Measurements from ENCODE around the gene UPB1.

The UPB1 gene

DNA sequence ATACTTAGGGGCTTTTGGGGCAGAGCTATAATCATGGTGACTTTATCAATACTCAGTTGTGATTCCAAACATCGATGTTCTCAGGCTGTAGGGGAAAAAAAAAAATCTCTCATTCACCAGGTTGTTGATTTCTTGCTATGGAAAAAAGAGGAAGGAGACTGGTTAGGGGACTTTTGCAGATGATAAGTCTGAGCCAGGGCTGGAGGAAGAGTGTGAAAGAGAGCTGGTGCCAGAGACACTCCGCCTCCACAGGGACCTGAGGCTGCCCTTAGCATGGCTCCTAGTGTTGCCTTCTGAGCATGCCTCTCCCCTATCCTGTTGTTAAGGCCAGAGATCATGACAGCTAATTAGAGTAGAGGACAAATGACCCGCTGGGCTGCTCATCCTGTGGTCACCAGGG lies 16.9 kb downstream of the UPB1 start:
- H3K4me3 ChIP-seq (ENCODE audit: low read depth, low read length): no peak overlapping the region
- DNase-seq (ENCODE audit: low read depth): no peak
- TF ChIP-seq, protein P1, sequence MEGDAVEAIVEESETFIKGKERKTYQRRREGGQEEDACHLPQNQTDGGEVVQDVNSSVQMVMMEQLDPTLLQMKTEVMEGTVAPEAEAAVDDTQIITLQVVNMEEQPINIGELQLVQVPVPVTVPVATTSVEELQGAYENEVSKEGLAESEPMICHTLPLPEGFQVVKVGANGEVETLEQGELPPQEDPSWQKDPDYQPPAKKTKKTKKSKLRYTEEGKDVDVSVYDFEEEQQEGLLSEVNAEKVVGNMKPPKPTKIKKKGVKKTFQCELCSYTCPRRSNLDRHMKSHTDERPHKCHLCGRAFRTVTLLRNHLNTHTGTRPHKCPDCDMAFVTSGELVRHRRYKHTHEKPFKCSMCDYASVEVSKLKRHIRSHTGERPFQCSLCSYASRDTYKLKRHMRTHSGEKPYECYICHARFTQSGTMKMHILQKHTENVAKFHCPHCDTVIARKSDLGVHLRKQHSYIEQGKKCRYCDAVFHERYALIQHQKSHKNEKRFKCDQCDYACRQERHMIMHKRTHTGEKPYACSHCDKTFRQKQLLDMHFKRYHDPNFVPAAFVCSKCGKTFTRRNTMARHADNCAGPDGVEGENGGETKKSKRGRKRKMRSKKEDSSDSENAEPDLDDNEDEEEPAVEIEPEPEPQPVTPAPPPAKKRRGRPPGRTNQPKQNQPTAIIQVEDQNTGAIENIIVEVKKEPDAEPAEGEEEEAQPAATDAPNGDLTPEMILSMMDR (IDR thresholded peaks at IDR 0.05; ENCODE audit: low read depth, low read length, missing control alignments): no peak
- in situ Hi-C loops (cut with HindIII; ENCODE audit: low sequenced_read_pairs): loop anchor here (5.0 kb wide), 1 partner anchor 70 kb away; no protein-coding TSS in a partner anchor

GRCh38 chr22:24513378-24514240 lies 18.5 kb downstream of the UPB1 start:
- DNase-seq (ENCODE audit: low read depth): no peak
- in situ Hi-C loops (cut with HindIII; ENCODE audit: low sequenced_read_pairs): loop anchor here (5.0 kb wide), 1 partner anchor 71 kb away; no protein-coding TSS in a partner anchor
- no peak overlapping the region for H3K4me3 ChIP-seq (ENCODE audit: low read depth, low read length)
- TF ChIP-seq, protein P1 (IDR thresholded peaks at IDR 0.05; ENCODE audit: low read depth, low read length, missing control alignments): no peak

DNA sequence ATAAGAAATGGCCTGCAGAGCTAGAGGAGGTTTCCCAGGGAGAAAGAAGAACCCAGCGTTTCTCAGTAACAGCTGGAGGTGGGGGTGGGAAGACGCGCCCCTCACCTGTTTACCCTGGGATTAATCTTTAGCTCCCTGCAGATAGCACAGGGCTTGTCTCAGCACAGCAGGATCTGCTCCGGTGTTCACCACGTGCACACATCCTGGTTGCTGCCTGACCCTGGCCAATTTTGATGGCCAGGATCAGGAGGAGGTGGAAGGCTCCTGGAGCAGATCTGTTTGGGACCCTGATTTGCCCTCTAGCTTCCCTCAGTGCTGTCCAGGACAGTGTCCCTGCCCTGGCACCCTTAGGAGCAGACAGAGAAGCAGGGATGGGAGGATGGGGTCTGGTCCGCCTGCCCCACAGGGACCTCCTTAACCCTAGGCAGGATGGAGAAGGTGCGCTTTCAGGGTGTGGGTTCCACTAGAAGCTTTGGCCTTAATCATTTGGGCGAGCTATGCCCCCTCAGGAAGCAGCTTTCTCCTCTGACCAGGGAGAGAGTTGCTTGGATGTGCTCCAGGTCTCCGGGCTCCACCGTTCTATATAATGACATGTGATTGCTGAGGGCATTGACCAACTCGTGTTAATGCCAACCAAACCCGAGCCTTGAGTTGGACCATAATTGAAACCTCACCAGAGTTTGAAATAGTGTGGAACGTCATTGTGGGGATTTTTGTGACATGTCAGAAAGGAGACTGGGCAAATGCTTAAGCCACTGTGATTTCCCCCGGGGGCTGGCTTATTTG lies 19.3 kb downstream of the UPB1 start:
- no peak for DNase-seq (ENCODE audit: low read depth)
- H3K4me3 ChIP-seq (ENCODE audit: low read depth, low read length): no peak overlapping the region
- in situ Hi-C loops (cut with HindIII; ENCODE audit: low sequenced_read_pairs): loop anchor here (5.0 kb wide), 1 partner anchor 72 kb away; no protein-coding TSS in a partner anchor
- TF ChIP-seq, protein P1 (IDR thresholded peaks at IDR 0.05; ENCODE audit: low read depth, low read length, missing control alignments): no peak

DNA sequence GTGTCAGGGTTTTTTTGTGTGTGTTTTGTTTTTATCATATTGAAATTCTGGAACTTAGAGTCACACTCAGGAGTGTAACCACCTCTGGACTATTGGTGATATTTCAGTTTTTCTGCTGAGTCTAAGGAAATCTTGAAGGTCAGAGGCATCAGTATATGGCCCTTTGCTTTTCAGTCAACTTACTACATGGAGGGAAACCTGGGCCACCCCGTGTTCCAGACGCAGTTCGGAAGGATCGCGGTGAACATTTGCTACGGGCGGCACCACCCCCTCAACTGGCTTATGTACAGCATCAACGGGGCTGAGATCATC lies 19.9 kb downstream of the UPB1 start:
- no peak overlapping the region for H3K4me3 ChIP-seq (ENCODE audit: low read depth, low read length)
- in situ Hi-C loops (cut with HindIII; ENCODE audit: low sequenced_read_pairs): no loop called here
- DNase-seq (ENCODE audit: low read depth): no peak
- TF ChIP-seq, protein P1 (IDR thresholded peaks at IDR 0.05; ENCODE audit: low read depth, low read length, missing control alignments): no peak

GRCh38 chr22:24516301-24516737 lies 21.2 kb downstream of the UPB1 start:
- H3K4me3 ChIP-seq (ENCODE audit: low read depth, low read length): no peak overlapping the region
- in situ Hi-C loops (cut with HindIII; ENCODE audit: low sequenced_read_pairs): no loop called here
- TF ChIP-seq, protein P1 (IDR thresholded peaks at IDR 0.05; ENCODE audit: low read depth, low read length, missing control alignments): peak; percentile 4

DNA sequence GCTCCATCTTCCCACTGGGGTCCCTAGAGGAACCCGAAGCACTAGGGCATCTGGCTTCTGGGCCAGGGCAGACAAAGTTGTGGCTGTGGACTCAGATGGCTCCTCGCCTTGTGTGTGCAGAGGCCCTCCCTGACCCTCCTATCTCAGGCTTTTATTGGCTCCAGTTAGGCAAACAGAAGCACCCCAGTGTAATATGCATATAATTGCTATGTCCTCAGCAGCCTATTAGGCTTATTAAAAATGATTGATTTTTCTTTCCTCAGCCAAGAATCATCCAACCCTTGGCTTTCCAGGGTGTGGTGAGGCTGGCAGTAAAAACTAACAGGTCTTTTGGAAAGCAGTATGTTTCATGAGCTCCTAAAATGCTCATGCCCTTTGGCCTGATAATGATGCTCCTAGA lies 22.3 kb downstream of the UPB1 start:
- no peak for DNase-seq (ENCODE audit: low read depth)
- in situ Hi-C loops (cut with HindIII; ENCODE audit: low sequenced_read_pairs): no loop called here
- TF ChIP-seq, protein P1 (IDR thresholded peaks at IDR 0.05; ENCODE audit: low read depth, low read length, missing control alignments): no peak
- no peak overlapping the region for H3K4me3 ChIP-seq (ENCODE audit: low read depth, low read length)

More at GRCh38 chr22:24516301-24516737, 21.2 kb downstream of the UPB1 start:
- peak; percentile 86 for DNase-seq (ENCODE audit: low read depth)

Data from astrocyte of the cerebellum (primary cell).